Trophoblast cell (in vitro differentiated cells and primary cell): ENCODE measurements around the gene WDR54.

Source experiments
- DNase-seq, 2 donors: peaks; one replicate each; pipeline ENCODE4 v3.0.0-alpha.2; 2016
- H2AFZ ChIP-seq: 2 replicates; pipeline ENCODE4 v1.6.1; 2013; ENCODE audit warnings: low read length, moderate library complexity, mild to moderate bottlenecking; ENCODE audit not compliant: insufficient read depth, poor library complexity
- H2AK5ac ChIP-seq: 2 replicates; pipeline ENCODE4 v1.6.1; 2013; ENCODE audit warnings: mild to moderate bottlenecking, low read length
- H2BK120ac ChIP-seq: 2 replicates; pipeline ENCODE4 v1.6.1; 2013; ENCODE audit warnings: low read length, mild to moderate bottlenecking, moderate library complexity; ENCODE audit not compliant: insufficient read depth, poor library complexity
- H2BK12ac ChIP-seq: 2 replicates; pipeline ENCODE4 v1.6.1; 2013; ENCODE audit warnings: mild to moderate bottlenecking, low read length, moderate library complexity
- H2BK5ac ChIP-seq: 2 replicates; pipeline ENCODE4 v1.6.1; 2013; ENCODE audit warnings: low read length, low read depth, moderate library complexity, mild to moderate bottlenecking; ENCODE audit not compliant: poor library complexity
- H3K14ac ChIP-seq: 2 replicates; pipeline ENCODE4 v1.6.1; 2013; ENCODE audit warnings: mild to moderate bottlenecking, low read length
- H3K18ac ChIP-seq: 2 replicates; pipeline ENCODE4 v1.6.1; 2013; ENCODE audit warnings: mild to moderate bottlenecking, low read length
- H3K23ac ChIP-seq: 2 replicates; pipeline ENCODE4 v1.6.1; 2013; ENCODE audit warnings: low read length
- H3K27ac ChIP-seq: 2 replicates; pipeline ENCODE4 v1.5.1; 2013; ENCODE audit warnings: low read depth, mild to moderate bottlenecking, inconsistent platforms, low read length, moderate library complexity
- H3K27me3 ChIP-seq: 2 replicates; pipeline ENCODE4 v1.6.1; 2013; ENCODE audit warnings: inconsistent platforms, mild to moderate bottlenecking, low read length, moderate library complexity; ENCODE audit not compliant: insufficient read depth
- H3K36me3 ChIP-seq, 2 experiments: 1 replicate in 1 of 2; 2 replicates in 1 of 2; pipeline ENCODE4 v1.6.1; 2013; ENCODE audit warnings: low read length in 2 of 2, mild to moderate bottlenecking in 2 of 2, moderate library complexity in 1 of 2; ENCODE audit not compliant: insufficient read depth in 2 of 2, control insufficient read depth in 1 of 2
- H3K4ac ChIP-seq: 2 replicates; pipeline ENCODE4 v1.6.1; 2013; ENCODE audit warnings: low read depth, mild to moderate bottlenecking, low read length, moderate library complexity
- H3K4me1 ChIP-seq, 2 experiments: 1 replicate in 1 of 2; 2 replicates in 1 of 2; pipeline ENCODE4 v1.6.1; 2013; ENCODE audit warnings: low read length in 2 of 2, mild to moderate bottlenecking in 2 of 2, moderate library complexity in 1 of 2; ENCODE audit not compliant: insufficient read depth in 2 of 2, control insufficient read depth in 1 of 2
- H3K4me2 ChIP-seq: 2 replicates; pipeline ENCODE4 v1.6.1; 2013; ENCODE audit warnings: inconsistent platforms, mild to moderate bottlenecking, low read length, moderate library complexity
- H3K4me3 ChIP-seq: 2 replicates; pipeline ENCODE4 v1.5.1; 2013; ENCODE audit warnings: mild to moderate bottlenecking, low read depth, low read length, inconsistent platforms
- H3K79me1 ChIP-seq: one replicate; pipeline ENCODE4 v1.6.1; 2013; ENCODE audit warnings: low read length
- H3K79me2 ChIP-seq: 2 replicates; pipeline ENCODE4 v1.6.1; 2013; ENCODE audit warnings: low read length, mild to moderate bottlenecking; ENCODE audit not compliant: control insufficient read depth, insufficient read depth, poor library complexity
- H3K9ac ChIP-seq: 2 replicates; pipeline ENCODE4 v1.6.1; 2013; ENCODE audit warnings: mild to moderate bottlenecking, low read length
- H3K9me3 ChIP-seq: 2 replicates; pipeline ENCODE4 v1.6.1; 2013; ENCODE audit warnings: low read depth, mild to moderate bottlenecking, control low read depth, inconsistent platforms, low read length; ENCODE audit not compliant: insufficient read depth
- H4K12ac ChIP-seq: 2 replicates; pipeline ENCODE4 v1.6.1; 2013; ENCODE audit warnings: low read depth, mild to moderate bottlenecking, low read length, moderate library complexity
- H4K8ac ChIP-seq: 2 replicates; pipeline ENCODE4 v1.6.1; 2013; ENCODE audit warnings: low read depth, mild to moderate bottlenecking, low read length, moderate library complexity
- H4K91ac ChIP-seq: one replicate; pipeline ENCODE4 v1.6.1; 2013; ENCODE audit warnings: low read depth, mild to moderate bottlenecking, low read length, moderate library complexity
- WGBS: extraction: QIAGEN DNeasy Blood & Tissue Kit; methylation state at CpG from one replicate; pipeline ENCODE4 v1.1.7; 2013; ENCODE audit warnings: missing lambda C conversion rate; ENCODE audit not compliant: insufficient read length, insufficient coverage; ENCODE audit errors: extremely low coverage; 5-methylcytosine and 5-hydroxymethylcytosine counted together

The WDR54 gene

DNA sequence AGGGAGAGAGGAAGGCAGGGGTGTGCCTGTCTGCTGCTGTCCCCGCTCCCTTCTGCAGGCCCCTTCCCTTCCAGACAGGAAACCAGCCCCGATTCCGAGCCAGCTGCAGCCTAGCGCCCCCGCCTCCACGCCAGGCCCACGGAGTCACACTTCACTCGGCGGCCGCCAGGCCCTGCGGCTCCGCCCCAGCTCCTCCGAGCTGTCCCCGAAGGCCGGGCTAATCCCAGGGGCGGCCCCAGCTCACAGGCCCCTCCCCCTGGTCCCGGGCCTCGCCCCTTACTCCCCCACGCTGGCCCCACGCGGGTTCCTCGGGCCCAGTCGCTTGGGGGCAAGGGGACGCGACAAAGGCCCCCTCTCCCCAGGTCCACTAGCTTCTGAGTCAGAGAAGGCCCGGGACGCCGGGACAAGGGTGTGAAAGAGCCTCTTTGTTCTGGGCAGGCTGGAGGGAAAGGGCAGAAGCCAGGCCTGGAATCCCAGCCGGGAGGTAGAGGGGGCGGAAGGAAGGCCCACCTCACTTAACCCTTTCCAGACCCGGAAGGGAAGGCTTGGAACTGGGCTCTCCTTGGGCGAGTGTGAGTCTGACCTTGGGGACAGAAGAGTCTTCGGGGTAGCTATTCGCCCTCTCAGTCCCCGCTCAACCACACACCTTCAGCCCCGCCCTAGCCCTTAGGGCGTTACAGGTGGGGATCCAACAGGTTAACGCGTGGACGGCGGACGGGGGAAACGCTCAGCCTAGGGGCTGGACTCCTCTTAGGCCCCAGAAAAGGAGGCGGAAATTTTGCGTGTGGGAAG is 19.0 kb downstream of the WDR54 start:
- H3K27ac ChIP-seq: peak overlapping the region; percentile 94
- peak overlapping the region; percentile 84 for H3K4me3 ChIP-seq
- peak overlapping the region; percentile 75 for H4K12ac ChIP-seq
- H2AFZ ChIP-seq: peak overlapping the region; percentile 48
- H2BK5ac ChIP-seq: peak overlapping the region; percentile 86
- H2BK120ac ChIP-seq: peak overlapping the region; percentile 73
- peak overlapping the region; percentile 84 for H3K4ac ChIP-seq
- H3K4me2 ChIP-seq: peak overlapping the region; percentile 78
- DNase-seq: peak; percentile 64 to 65
- H3K4me1 ChIP-seq: peaks cover 14 to 17% of the 10 kb centered on the region in 2 experiments
- no CpG with 5 or more reads among the region's 45 CpGs for WGBS
- H3K18ac ChIP-seq: peak overlapping the region; percentile 83
- H3K9ac ChIP-seq: peak overlapping the region; percentile 90
- no peaks in the 10 kb centered on the region for H3K27me3 ChIP-seq
- H2AK5ac ChIP-seq: peak overlapping the region; percentile 82
- H3K23ac ChIP-seq: no peak overlapping the region
- H4K91ac ChIP-seq: peak overlapping the region; percentile 95
- H3K79me2 ChIP-seq: peaks cover 40% of the 10 kb centered on the region
- peaks cover 26% of the 10 kb centered on the region for H3K79me1 ChIP-seq
- H3K36me3 ChIP-seq: peaks cover 18 to 19% of the 10 kb centered on the region in 2 experiments
- H2BK12ac ChIP-seq: no peak overlapping the region
- peak overlapping the region; percentile 91 for H3K14ac ChIP-seq
- H3K9me3 ChIP-seq: no peaks in the 10 kb centered on the region
- peak overlapping the region; percentile 86 for H4K8ac ChIP-seq

DNA sequence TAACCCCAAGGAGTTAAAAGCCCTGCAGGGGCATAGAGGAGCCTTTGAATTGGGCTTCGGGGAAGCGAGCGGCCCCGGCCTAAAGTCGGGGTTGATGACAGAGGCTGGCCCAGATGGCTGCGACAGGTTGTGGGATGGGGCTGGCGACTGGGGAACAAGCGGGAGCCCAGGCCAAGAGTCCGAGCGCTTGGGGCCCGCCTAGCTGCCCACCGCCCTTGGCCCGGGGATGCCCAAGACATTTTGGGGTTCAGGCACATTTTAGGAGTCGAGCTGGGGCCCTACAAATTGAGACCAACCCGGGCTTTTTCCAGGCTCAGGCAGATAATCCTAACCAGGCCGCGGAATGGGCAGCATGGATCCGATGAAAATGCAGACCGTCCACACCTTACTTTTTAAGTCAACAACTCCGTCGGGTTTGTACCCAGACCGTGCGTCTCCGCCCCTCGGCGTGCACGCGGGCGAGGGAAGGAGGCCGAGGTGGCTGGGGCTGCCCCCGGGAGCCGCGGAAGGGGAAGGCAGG is 19.7 kb downstream of the WDR54 start:
- no CpG with 5 or more reads among the region's 33 CpGs for WGBS
- no peak for DNase-seq
- Histone ChIP-seq H3K23ac (no peak overlapping the region), H3K4me2 (peak overlapping the region; percentile 78), H3K79me2 (peaks cover 36% of the 10 kb centered on the region), H2AK5ac (peak overlapping the region; percentile 67), H3K4me1 (peaks cover 14 to 17% of the 10 kb centered on the region in 2 experiments), H3K14ac (peak overlapping the region; percentile 79), H2BK5ac (peak overlapping the region; percentile 86), H2BK120ac (peak overlapping the region; percentile 45), H3K4ac (peak overlapping the region; percentile 50), H2BK12ac (no peak overlapping the region), H4K91ac (peak overlapping the region; percentile 80), H3K9me3 (no peaks in the 10 kb centered on the region), H3K18ac (peak overlapping the region; percentile 64), H3K36me3 (peaks cover 11 to 14% of the 10 kb centered on the region in 2 experiments), H4K8ac (peak overlapping the region; percentile 78), H3K27me3 (no peaks in the 10 kb centered on the region), H3K79me1 (peaks cover 26% of the 10 kb centered on the region), H4K12ac (peak overlapping the region; percentile 85), H3K9ac (peak overlapping the region; percentile 81), H2AFZ (peak overlapping the region; percentile 87), H3K27ac (peak overlapping the region; percentile 94), H3K4me3 (peak overlapping the region; percentile 84)

GRCh38 chr2:74441690-74442482 is 20.4 kb downstream of the WDR54 start, which contains the start of gene RTKN:
Gene RTKN (minus strand): TSS chr2:74441937. CDS start chr2:74441816, 121 bp downstream.
- H3K9ac ChIP-seq: peak within 1 kb of the TSS; percentile 81
- peaks cover 14 to 17% of the 10 kb centered on the region in 2 experiments for H3K4me1 ChIP-seq
- peak within 1 kb of the TSS; percentile 69 for H3K18ac ChIP-seq
- H4K12ac ChIP-seq: peak within 1 kb of the TSS; percentile 85
- peak within 1 kb of the TSS; percentile 16 for H2BK12ac ChIP-seq
- H2AFZ ChIP-seq: peak within 1 kb of the TSS; percentile 87
- H3K79me2 ChIP-seq: peaks cover 32% of the 10 kb centered on the region
- peak within 1 kb of the TSS; percentile 67 for H2AK5ac ChIP-seq
- H3K4me2 ChIP-seq: peak within 1 kb of the TSS; percentile 78
- H3K79me1 ChIP-seq: peaks cover 26% of the 10 kb centered on the region
- no peaks in the 10 kb centered on the region for H3K9me3 ChIP-seq
- H3K4me3 ChIP-seq: peak within 1 kb of the TSS; percentile 84
- peak within 1 kb of the TSS; percentile 79 for H3K14ac ChIP-seq
- no peaks in the 10 kb centered on the region for H3K27me3 ChIP-seq
- H4K8ac ChIP-seq: peak within 1 kb of the TSS; percentile 86
- H3K36me3 ChIP-seq: peaks cover 5 to 8% of the 10 kb centered on the region in 2 experiments
- no peak within 1 kb of the TSS for H3K23ac ChIP-seq
- H3K4ac ChIP-seq: peak within 1 kb of the TSS; percentile 51
- no CpG with 5 or more reads among the region's 75 CpGs for WGBS
- peak within 1 kb of the TSS; percentile 94 for H3K27ac ChIP-seq
- H4K91ac ChIP-seq: peak within 1 kb of the TSS; percentile 80
- peak within 1 kb of the TSS; percentile 86 for H2BK5ac ChIP-seq
- peak; percentile 83 for DNase-seq
- peak within 1 kb of the TSS; percentile 72 for H2BK120ac ChIP-seq
